HG03103 (cell line): Measurements from ENCODE around the gene B4GALT4.
"Not testable (repeated sequence)": the region's sequence is repeated elsewhere in the genome, so short reads cannot be mapped to it uniquely, and the experiment has no call there.

ENCODE experiments used
- ATAC-seq: cut with Tn5 transposase; IDR thresholded peaks from one replicate; pipeline ENCODE4 v1.9.1; 2021; ENCODE audit warnings: low read depth; ENCODE audit not compliant: unreplicated experiment

The B4GALT4 gene

GRCh38 chr3:119240591-119241434 lies at the start of gene B4GALT4:
Gene B4GALT4, minus strand, starts transcription at chr3:119240878. Its CDS starts 10,779 bp downstream, at chr3:119230099.
- peak; percentile 79 for ATAC-seq

- no peak for ATAC-seq
These were observed 48.7 kb upstream of the B4GALT4 start for GRCh38 chr3:119289404-119289770.

GRCh38 chr3:119288669-119289403 lies 48.2 kb upstream of the B4GALT4 start:
- ATAC-seq, result no peak

- no peak for ATAC-seq
These were observed 39.0 kb upstream of the B4GALT4 start for GRCh38 chr3:119279584-119280243.

GRCh38 chr3:119279101-119279554 lies 38.5 kb upstream of the B4GALT4 start:
- ATAC-seq, result no peak

GRCh38 chr3:119276680-119277079 lies 36.0 kb upstream of the B4GALT4 start:
- ATAC-seq, result no peak

- not testable (repeated sequence) for ATAC-seq
These were observed 29.5 kb upstream of the B4GALT4 start for GRCh38 chr3:119270212-119270611.

- ATAC-seq, result no peak
These were observed 20.4 kb upstream of the B4GALT4 start for GRCh38 chr3:119261055-119261454.

- ATAC-seq, result no peak
These were observed 19.1 kb upstream of the B4GALT4 start for GRCh38 chr3:119259821-119260220.

GRCh38 chr3:119258915-119259314 lies 18.2 kb upstream of the B4GALT4 start:
- peak; percentile 80 for ATAC-seq

GRCh38 chr3:119257654-119258410 lies 17.2 kb upstream of the B4GALT4 start:
- peak; percentile 61 for ATAC-seq

GRCh38 chr3:119257111-119257510 lies 16.4 kb upstream of the B4GALT4 start:
- no peak for ATAC-seq

- no peak for ATAC-seq
These were observed 14.5 kb upstream of the B4GALT4 start for GRCh38 chr3:119255214-119255613.

GRCh38 chr3:119245778-119246177 lies 5.1 kb upstream of the B4GALT4 start:
- ATAC-seq, result no peak

GRCh38 chr3:119243712-119244111 lies 3.0 kb upstream of the B4GALT4 start:
- no peak for ATAC-seq

GRCh38 chr3:119243058-119243529 lies 2.4 kb upstream of the B4GALT4 start:
- ATAC-seq, result not testable (repeated sequence)

GRCh38 chr3:119242387-119243057 lies 1.8 kb upstream of the B4GALT4 start:
- ATAC-seq, result not testable (repeated sequence)

- peak; percentile 5 for ATAC-seq
These were observed 532 bp downstream of the B4GALT4 start for GRCh38 chr3:119240101-119240590.

- ATAC-seq, result no peak
These were observed 1.4 kb downstream of the B4GALT4 start for GRCh38 chr3:119239206-119239820.
